Activated T-helper 2 cell treated with anti-CD3 and anti-CD28 coated beads, Interferon-gamma antibody, Interleukin-2, Interleukin-4, amounts not matched to agents 10 μg/mL and 5 μg/mL and 100 μg/mL, durations not matched to agents 14 hours and 24 hours and 36 hours (primary cell): ENCODE measurements around the gene ADAMTS5. TPM values are rescaled to one million over a fixed set of nuclear protein-coding genes. Genes with fewer than 3 reads are reported as not detected.

ENCODE experiments used
- DNase-seq: peaks from one replicate; pipeline ENCODE4 v3.0.0; 2021; ENCODE audit warnings: low spot score
- H3K27ac Mint-ChIP-seq: one replicate; pipeline ENCODE4 v1.8.0; 2021; ENCODE audit warnings: mixed read lengths
- H3K27me3 Mint-ChIP-seq: one replicate; pipeline ENCODE4 v1.8.0; 2021; ENCODE audit warnings: low read depth, mixed read lengths
- H3K36me3 Mint-ChIP-seq: one replicate; pipeline ENCODE4 v1.8.0; 2021; ENCODE audit warnings: low read depth, mixed read lengths
- H3K4me1 Mint-ChIP-seq: one replicate; pipeline ENCODE4 v1.8.0; 2021; ENCODE audit warnings: low read depth, mixed read lengths
- H3K4me3 Mint-ChIP-seq: one replicate; pipeline ENCODE4 v1.8.0; 2021; ENCODE audit warnings: low read depth, mild to moderate bottlenecking, moderate library complexity, mixed read lengths
- H3K9me3 Mint-ChIP-seq: one replicate; pipeline ENCODE4 v1.8.0; 2021; ENCODE audit warnings: mixed read lengths
- intact Hi-C: fragments of 100-400 bp; cut with micrococcal nuclease; formaldehyde crosslinking; loops from one replicate; pipeline ENCODE4 v1.15.1; 2023
- total RNA-seq: library from RNA; stranded (reverse); gene quantifications from 2 replicates; pipeline ENCODE4 v1.2.3, GENCODE V29; 2022

Gene ADAMTS5
- total RNA-seq, 1 donor from 2014 or later = not detected

GRCh38 chr21:26943921-26944320, 23.0 kb downstream of the ADAMTS5 start:
- DNase-seq = no peak
- Mint-ChIP-seq H3K4me1 (no peaks in the 10 kb centered on the region), H3K9me3 (no peaks in the 10 kb centered on the region), H3K27ac (no peak overlapping the region), H3K27me3 (no peaks in the 10 kb centered on the region), H3K4me3 (no peak overlapping the region), H3K36me3 (no peaks in the 10 kb centered on the region)
- intact Hi-C loops = no loop called here

- no peaks in the 10 kb centered on the region for H3K4me1 Mint-ChIP-seq
- intact Hi-C loops = no loop called here
Observed at GRCh38 chr21:26941421-26941820, 25.5 kb downstream of the ADAMTS5 start.

GRCh38 chr21:26939601-26940111, 27.2 kb downstream of the ADAMTS5 start:
- H3K9me3 Mint-ChIP-seq = no peaks in the 10 kb centered on the region
- no peaks in the 10 kb centered on the region for H3K4me1 Mint-ChIP-seq
- H3K27ac Mint-ChIP-seq = no peak overlapping the region
- H3K4me3 Mint-ChIP-seq = no peak overlapping the region
- DNase-seq = no peak
- H3K27me3 Mint-ChIP-seq = no peaks in the 10 kb centered on the region
- no peaks in the 10 kb centered on the region for H3K36me3 Mint-ChIP-seq
- intact Hi-C loops = no loop called here

More at GRCh38 chr21:26941421-26941820, 25.5 kb downstream of the ADAMTS5 start:
- no peaks in the 10 kb centered on the region for H3K9me3 Mint-ChIP-seq
- no peaks in the 10 kb centered on the region for H3K36me3 Mint-ChIP-seq
- no peak overlapping the region for H3K4me3 Mint-ChIP-seq
- H3K27me3 Mint-ChIP-seq = no peaks in the 10 kb centered on the region
- DNase-seq = no peak
- H3K27ac Mint-ChIP-seq = no peak overlapping the region

GRCh38 chr21:26936641-26937040, 30.2 kb downstream of the ADAMTS5 start:
- Mint-ChIP-seq H3K36me3 (no peaks in the 10 kb centered on the region), H3K9me3 (no peaks in the 10 kb centered on the region), H3K4me1 (no peaks in the 10 kb centered on the region), H3K27ac (no peak overlapping the region), H3K27me3 (no peaks in the 10 kb centered on the region), H3K4me3 (no peak overlapping the region)
- no peak for DNase-seq
- intact Hi-C loops = no loop called here

- no peak overlapping the region for H3K4me3 Mint-ChIP-seq
- H3K27me3 Mint-ChIP-seq = no peaks in the 10 kb centered on the region
- H3K36me3 Mint-ChIP-seq = no peaks in the 10 kb centered on the region
- no peak for DNase-seq
- H3K27ac Mint-ChIP-seq = no peak overlapping the region
- H3K9me3 Mint-ChIP-seq = no peaks in the 10 kb centered on the region
- intact Hi-C loops = no loop called here
- H3K4me1 Mint-ChIP-seq = no peaks in the 10 kb centered on the region
Observed at GRCh38 chr21:26935977-26936376, 30.9 kb downstream of the ADAMTS5 start.

- Mint-ChIP-seq H3K27me3 (no peaks in the 10 kb centered on the region), H3K36me3 (no peaks in the 10 kb centered on the region), H3K27ac (no peak overlapping the region), H3K4me1 (no peaks in the 10 kb centered on the region), H3K4me3 (no peak overlapping the region), H3K9me3 (no peaks in the 10 kb centered on the region)
- no peak for DNase-seq
- intact Hi-C loops = no loop called here
Observed at GRCh38 chr21:26934383-26934782, 32.5 kb downstream of the ADAMTS5 start.

- Mint-ChIP-seq H3K4me1 (no peaks in the 10 kb centered on the region), H3K36me3 (no peaks in the 10 kb centered on the region), H3K27me3 (no peaks in the 10 kb centered on the region), H3K9me3 (no peaks in the 10 kb centered on the region), H3K4me3 (no peak overlapping the region), H3K27ac (no peak overlapping the region)
- intact Hi-C loops = no loop called here
- no peak for DNase-seq
Observed at GRCh38 chr21:26933448-26933847, 33.4 kb downstream of the ADAMTS5 start.

GRCh38 chr21:26925636-26926035, 41.3 kb downstream of the ADAMTS5 start:
- no peak for DNase-seq
- no peak overlapping the region for H3K27ac Mint-ChIP-seq
- H3K36me3 Mint-ChIP-seq = no peaks in the 10 kb centered on the region
- no peaks in the 10 kb centered on the region for H3K4me1 Mint-ChIP-seq
- no peaks in the 10 kb centered on the region for H3K27me3 Mint-ChIP-seq
- intact Hi-C loops = no loop called here
- H3K9me3 Mint-ChIP-seq = no peaks in the 10 kb centered on the region
- H3K4me3 Mint-ChIP-seq = no peak overlapping the region

GRCh38 chr21:26925122-26925521, 41.8 kb downstream of the ADAMTS5 start:
- Mint-ChIP-seq H3K36me3 (no peaks in the 10 kb centered on the region), H3K27ac (no peak overlapping the region), H3K27me3 (no peaks in the 10 kb centered on the region), H3K4me3 (no peak overlapping the region), H3K9me3 (no peaks in the 10 kb centered on the region), H3K4me1 (no peaks in the 10 kb centered on the region)
- no peak for DNase-seq
- intact Hi-C loops = no loop called here

- intact Hi-C loops = no loop called here
- H3K9me3 Mint-ChIP-seq = no peaks in the 10 kb centered on the region
- no peak overlapping the region for H3K27ac Mint-ChIP-seq
- no peaks in the 10 kb centered on the region for H3K27me3 Mint-ChIP-seq
- no peak for DNase-seq
- no peaks in the 10 kb centered on the region for H3K36me3 Mint-ChIP-seq
- H3K4me3 Mint-ChIP-seq = no peak overlapping the region
- no peaks in the 10 kb centered on the region for H3K4me1 Mint-ChIP-seq
Observed at GRCh38 chr21:26923986-26924385, 42.9 kb downstream of the ADAMTS5 start.

- Mint-ChIP-seq H3K4me1 (no peaks in the 10 kb centered on the region), H3K4me3 (no peak overlapping the region)
- intact Hi-C loops = no loop called here
Observed at GRCh38 chr21:26920055-26920454, 46.8 kb downstream of the ADAMTS5 start.

GRCh38 chr21:26918323-26919079, 48.4 kb downstream of the ADAMTS5 start:
- H3K36me3 Mint-ChIP-seq = no peaks in the 10 kb centered on the region
- no peak overlapping the region for H3K27ac Mint-ChIP-seq
- H3K27me3 Mint-ChIP-seq = no peaks in the 10 kb centered on the region
- H3K9me3 Mint-ChIP-seq = peaks cover 5% of the 10 kb centered on the region
- no peak for DNase-seq
- intact Hi-C loops = no loop called here
- H3K4me1 Mint-ChIP-seq = no peaks in the 10 kb centered on the region
- no peak overlapping the region for H3K4me3 Mint-ChIP-seq

More at GRCh38 chr21:26920055-26920454, 46.8 kb downstream of the ADAMTS5 start:
- Mint-ChIP-seq H3K9me3 (no peaks in the 10 kb centered on the region), H3K27me3 (no peaks in the 10 kb centered on the region), H3K27ac (no peak overlapping the region), H3K36me3 (no peaks in the 10 kb centered on the region)
- DNase-seq = no peak

GRCh38 chr21:26916799-26917198, 50.1 kb downstream of the ADAMTS5 start:
- H3K27ac Mint-ChIP-seq = no peak overlapping the region
- peaks cover 5% of the 10 kb centered on the region for H3K9me3 Mint-ChIP-seq
- no peaks in the 10 kb centered on the region for H3K4me1 Mint-ChIP-seq
- DNase-seq = no peak
- no peak overlapping the region for H3K4me3 Mint-ChIP-seq
- no peaks in the 10 kb centered on the region for H3K27me3 Mint-ChIP-seq
- H3K36me3 Mint-ChIP-seq = no peaks in the 10 kb centered on the region
- intact Hi-C loops = no loop called here
